A673 (cell line): ENCODE data around the gene ISL2. TPM values are rescaled to one million over a fixed set of nuclear protein-coding genes. Genes with fewer than 3 reads are reported as not detected.

Source experiments
- BruUV-seq: library from RNA; stranded (reverse); fragments of 400-500 nt; replicated peaks from 2 replicates; lab custom pipeline; 2021; lab: Mats Ljungman, UMichigan
- CTCF ChIA-PET: fragments of 300-600 bp; sonication (Branson Sonifier 250); formaldehyde crosslinking; loops from one replicate; lab custom pipeline; 2022; ENCODE audit warnings: antibody characterized with exemption; lab: Charles Lee
- POLR2A ChIA-PET: fragments of 300-600 bp; sonication (Branson Sonifier 250); formaldehyde crosslinking; loops from one replicate; lab custom pipeline; 2022; ENCODE audit warnings: antibody characterized with exemption; ENCODE audit not compliant: low non-redundant PET; lab: Charles Lee
- DNase-seq: peaks from one replicate; pipeline ENCODE4 v3.0.0-alpha.2; 2015; ENCODE audit warnings: low spot score
- H3K27ac ChIP-seq: fragments of 200-600 bp; sonication (generic); 2 replicates; pipeline ENCODE4 v1.5.1; 2016; ENCODE audit warnings: mixed run types, low read depth, mild to moderate bottlenecking, mixed read lengths, antibody characterized with exemption, low read length; ENCODE audit not compliant: poor library complexity, severe bottlenecking
- H3K27me3 ChIP-seq: fragments of 200-600 bp; sonication (generic); replicated peaks from 2 replicates; pipeline ENCODE4 v1.6.1; 2017; ENCODE audit warnings: mixed run types, low read depth, mild to moderate bottlenecking, mixed read lengths, antibody characterized with exemption, low read length; ENCODE audit not compliant: insufficient read depth, poor library complexity
- H3K36me3 ChIP-seq: fragments of 200-600 bp; sonication (generic); 2 replicates; pipeline ENCODE4 v1.6.1; 2016; ENCODE audit warnings: mixed run types, mild to moderate bottlenecking, mixed read lengths, antibody characterized with exemption, low read length; ENCODE audit not compliant: insufficient read depth, poor library complexity, severe bottlenecking
- H3K4me1 ChIP-seq: fragments of 200-600 bp; sonication (generic); 2 replicates; pipeline ENCODE4 v1.6.1; 2017; ENCODE audit warnings: mixed run types, mild to moderate bottlenecking, mixed read lengths, antibody characterized with exemption, low read length; ENCODE audit not compliant: insufficient read depth, poor library complexity, severe bottlenecking
- H3K4me3 ChIP-seq: fragments of 200-600 bp; sonication (generic); 2 replicates; pipeline ENCODE4 v1.5.1; 2016; ENCODE audit warnings: low read depth, mixed run types, mild to moderate bottlenecking, mixed read lengths, low read length; ENCODE audit not compliant: poor library complexity, severe bottlenecking
- H3K9me3 ChIP-seq: fragments of 200-600 bp; sonication (generic); 2 replicates; pipeline ENCODE4 v1.6.1; 2016; ENCODE audit warnings: mixed run types, low read depth, mild to moderate bottlenecking, mixed read lengths, antibody characterized with exemption, low read length; ENCODE audit not compliant: poor library complexity, severe bottlenecking
- CTCF ChIP-seq: fragments of 300-800, 200-600 bp; sonication (generic); conservative IDR thresholded peaks from 2 replicates; pipeline ENCODE4 v1.5.1; 2017; ENCODE audit warnings: low read depth, mild to moderate bottlenecking, antibody characterized with exemption, low read length, moderate library complexity, mixed read lengths
- EZH2 ChIP-seq: fragments of 200-600 bp; sonication (generic); IDR thresholded peaks from 2 replicates; pipeline ENCODE4 v1.6.1; 2017; ENCODE audit warnings: borderline replicate concordance, low read depth, mild to moderate bottlenecking, mixed read lengths, antibody characterized with exemption, low read length; ENCODE audit not compliant: poor library complexity, severe bottlenecking
- intact Hi-C: fragments of 100-400 bp; cut with micrococcal nuclease; formaldehyde crosslinking; loops from one replicate; pipeline ENCODE4 v1.10.0; 2022; ENCODE audit not compliant: unreplicated experiment
- total RNA-seq: library from RNA; stranded (reverse); gene quantifications from 2 replicates; pipeline ENCODE4 v1.2.3, GENCODE V29; 2021

Gene ISL2
- total RNA-seq, 1 experiment from 2014 or later: 3.8 TPM

DNA sequence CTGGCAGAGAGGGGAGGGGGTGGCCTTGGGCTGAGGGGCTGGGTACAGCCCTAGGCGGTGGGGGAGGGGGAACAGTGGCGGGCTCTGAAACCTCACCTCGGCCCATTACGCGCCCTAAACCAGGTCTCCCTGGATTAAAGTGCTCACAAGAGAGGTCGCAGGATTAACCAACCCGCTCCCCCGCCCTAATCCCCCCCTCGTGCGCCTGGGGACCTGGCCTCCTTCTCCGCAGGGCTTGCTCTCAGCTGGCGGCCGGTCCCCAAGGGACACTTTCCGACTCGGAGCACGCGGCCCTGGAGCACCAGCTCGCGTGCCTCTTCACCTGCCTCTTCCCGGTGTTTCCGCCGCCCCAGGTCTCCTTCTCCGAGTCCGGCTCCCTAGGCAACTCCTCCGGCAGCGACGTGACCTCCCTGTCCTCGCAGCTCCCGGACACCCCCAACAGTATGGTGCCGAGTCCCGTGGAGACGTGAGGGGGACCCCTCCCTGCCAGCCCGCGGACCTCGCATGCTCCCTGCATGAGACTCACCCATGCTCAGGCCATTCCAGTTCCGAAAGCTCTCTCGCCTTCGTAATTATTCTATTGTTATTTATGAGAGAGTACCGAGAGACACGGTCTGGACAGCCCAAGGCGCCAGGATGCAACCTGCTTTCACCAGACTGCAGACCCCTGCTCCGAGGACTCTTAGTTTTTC lies 4.9 kb downstream of the ISL2 start:
- no peaks in the 10 kb centered on the region for H3K36me3 ChIP-seq
- H3K4me3 ChIP-seq: peak overlapping the region; percentile 32
- no TSS peak for BruUV-seq
- CTCF ChIA-PET: no interaction called here
- TF ChIP-seq EZH2 (no peak), CTCF (no peak)
- intact Hi-C loops: no loop called here
- H3K27ac ChIP-seq: no peak overlapping the region
- H3K9me3 ChIP-seq: no peaks in the 10 kb centered on the region
- POLR2A ChIA-PET: no interaction called here
- peaks cover 34% of the 10 kb centered on the region for H3K4me1 ChIP-seq
- H3K27me3 ChIP-seq: peaks cover 90% of the 10 kb centered on the region
- DNase-seq: no peak

- Histone ChIP-seq H3K27me3 (peaks cover 95% of the 10 kb centered on the region), H3K27ac (no peak overlapping the region), H3K9me3 (no peaks in the 10 kb centered on the region), H3K36me3 (no peaks in the 10 kb centered on the region), H3K4me3 (no peak overlapping the region), H3K4me1 (peaks cover 37% of the 10 kb centered on the region)
- no peak for DNase-seq
- ChIA-PET CTCF (no interaction called here), POLR2A (no interaction called here)
- TF ChIP-seq CTCF (no peak), EZH2 (peak; percentile 34)
- intact Hi-C loops: no loop called here
- BruUV-seq: no TSS peak
Observed at GRCh38 chr15:76342058-76342381, 5.4 kb downstream of the ISL2 start.

GRCh38 chr15:76342382-76343201 lies 6.0 kb downstream of the ISL2 start:
- TF ChIP-seq CTCF (no peak), EZH2 (peak; percentile 41)
- intact Hi-C loops: no loop called here
- H3K4me3 ChIP-seq: no peak overlapping the region
- no peak overlapping the region for H3K27ac ChIP-seq
- POLR2A ChIA-PET: no interaction called here
- no TSS peak for BruUV-seq
- no peak for DNase-seq
- peaks cover 97% of the 10 kb centered on the region for H3K27me3 ChIP-seq
- CTCF ChIA-PET: no interaction called here
- peaks cover 38% of the 10 kb centered on the region for H3K4me1 ChIP-seq
- no peaks in the 10 kb centered on the region for H3K36me3 ChIP-seq
- no peaks in the 10 kb centered on the region for H3K9me3 ChIP-seq
